Osteocyte (in vitro differentiated cells): ENCODE results near the gene PIGP. TPM values are rescaled to one million over a fixed set of nuclear protein-coding genes. Genes with fewer than 3 reads are reported as not detected.
A peak's percentile ranks its signal among the peaks of the same experiment; 100 is the strongest.

Source experiments
- DNase-seq: peaks from one replicate; pipeline ENCODE4 v3.0.0; 2021; ENCODE audit warnings: mixed read lengths; ENCODE audit not compliant: unreplicated experiment; ENCODE audit errors: extremely low spot score
- H3K27ac Mint-ChIP-seq: one replicate; pipeline ENCODE4 v1.8.0; 2021; ENCODE audit warnings: mild to moderate bottlenecking, mixed read lengths; ENCODE audit not compliant: unreplicated experiment
- H3K27me3 Mint-ChIP-seq: one replicate; pipeline ENCODE4 v1.8.0; 2021; ENCODE audit warnings: mixed read lengths; ENCODE audit not compliant: unreplicated experiment
- H3K36me3 Mint-ChIP-seq: one replicate; pipeline ENCODE4 v1.8.0; 2021; ENCODE audit warnings: mixed read lengths; ENCODE audit not compliant: unreplicated experiment
- H3K4me1 Mint-ChIP-seq: one replicate; pipeline ENCODE4 v1.8.0; 2021; ENCODE audit warnings: mixed read lengths; ENCODE audit not compliant: unreplicated experiment
- H3K4me3 Mint-ChIP-seq: one replicate; pipeline ENCODE4 v1.8.0; 2021; ENCODE audit warnings: mild to moderate bottlenecking, moderate library complexity, mixed read lengths; ENCODE audit not compliant: unreplicated experiment
- H3K9me3 Mint-ChIP-seq: one replicate; pipeline ENCODE4 v1.8.0; 2021; ENCODE audit warnings: mixed read lengths; ENCODE audit not compliant: unreplicated experiment
- total RNA-seq: library from RNA; stranded (reverse); gene quantifications from 2 replicates; pipeline ENCODE4 v1.2.1, GENCODE V29; 2021
- TF ChIP-seq, protein P1 (sequence below): fragments of 200-600 bp; sonication (generic); IDR thresholded peaks from 2 replicates; pipeline ENCODE4 v1.5.0; 2021; ENCODE audit warnings: antibody characterized with exemption, mild to moderate bottlenecking, moderate library complexity

The PIGP gene
- total RNA-seq, 1 donor from 2014 or later: 19.7 TPM

DNA sequence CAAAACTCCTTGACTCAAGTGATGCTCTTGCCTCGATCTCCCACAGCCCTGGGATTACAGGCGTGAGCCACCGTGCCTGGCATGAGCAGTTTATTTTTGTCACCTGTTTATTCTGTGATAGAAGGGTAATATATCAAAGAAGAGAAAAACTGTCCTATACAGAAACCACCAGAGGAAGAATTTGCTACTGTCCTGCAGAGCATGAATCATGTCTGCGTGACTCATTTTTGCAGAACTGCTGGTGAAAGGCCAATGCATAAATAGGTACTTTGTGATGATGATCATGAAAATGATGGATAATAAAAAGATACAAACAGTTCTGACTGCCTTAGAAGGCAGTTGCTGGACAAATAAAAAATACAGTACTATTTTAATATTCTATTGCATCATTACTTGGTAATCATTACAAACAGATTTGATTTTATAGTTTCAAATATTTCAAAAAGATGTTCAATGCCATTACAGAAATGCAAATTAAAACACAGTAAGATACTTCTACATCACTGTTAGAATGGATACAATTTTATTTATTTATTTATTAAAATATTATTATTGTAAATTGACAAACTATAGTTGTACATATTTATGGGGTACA is 39.9 kb downstream of the PIGP start:
- H3K4me1 Mint-ChIP-seq: peaks cover 5% of the 10 kb centered on the region
- no peak overlapping the region for H3K27ac Mint-ChIP-seq
- H3K4me3 Mint-ChIP-seq: no peak overlapping the region
- no peak for DNase-seq
- H3K27me3 Mint-ChIP-seq: peaks cover 2% of the 10 kb centered on the region
- peaks cover 4% of the 10 kb centered on the region for H3K9me3 Mint-ChIP-seq
- TF ChIP-seq, protein P1, sequence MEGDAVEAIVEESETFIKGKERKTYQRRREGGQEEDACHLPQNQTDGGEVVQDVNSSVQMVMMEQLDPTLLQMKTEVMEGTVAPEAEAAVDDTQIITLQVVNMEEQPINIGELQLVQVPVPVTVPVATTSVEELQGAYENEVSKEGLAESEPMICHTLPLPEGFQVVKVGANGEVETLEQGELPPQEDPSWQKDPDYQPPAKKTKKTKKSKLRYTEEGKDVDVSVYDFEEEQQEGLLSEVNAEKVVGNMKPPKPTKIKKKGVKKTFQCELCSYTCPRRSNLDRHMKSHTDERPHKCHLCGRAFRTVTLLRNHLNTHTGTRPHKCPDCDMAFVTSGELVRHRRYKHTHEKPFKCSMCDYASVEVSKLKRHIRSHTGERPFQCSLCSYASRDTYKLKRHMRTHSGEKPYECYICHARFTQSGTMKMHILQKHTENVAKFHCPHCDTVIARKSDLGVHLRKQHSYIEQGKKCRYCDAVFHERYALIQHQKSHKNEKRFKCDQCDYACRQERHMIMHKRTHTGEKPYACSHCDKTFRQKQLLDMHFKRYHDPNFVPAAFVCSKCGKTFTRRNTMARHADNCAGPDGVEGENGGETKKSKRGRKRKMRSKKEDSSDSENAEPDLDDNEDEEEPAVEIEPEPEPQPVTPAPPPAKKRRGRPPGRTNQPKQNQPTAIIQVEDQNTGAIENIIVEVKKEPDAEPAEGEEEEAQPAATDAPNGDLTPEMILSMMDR: no peak
- H3K36me3 Mint-ChIP-seq: no peaks in the 10 kb centered on the region

DNA sequence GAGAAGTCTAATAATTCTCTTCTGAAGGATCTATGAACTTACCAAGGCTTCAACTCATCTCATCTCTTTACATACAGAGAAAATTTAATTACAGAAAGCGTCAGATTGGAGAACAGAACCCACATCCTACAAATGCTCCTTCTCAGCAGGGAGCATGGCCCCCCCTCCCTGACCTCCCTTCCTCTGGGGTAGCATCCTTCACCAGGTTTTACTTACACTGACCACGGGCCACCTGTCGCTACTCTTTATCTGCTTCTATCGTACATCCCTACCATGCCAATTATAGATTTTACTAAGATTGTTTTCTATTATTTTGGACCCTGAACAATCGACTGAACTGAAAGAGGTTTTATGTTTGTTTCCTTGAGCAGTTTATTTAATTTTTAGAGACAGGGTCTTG is 40.6 kb downstream of the PIGP start:
- no peak for DNase-seq
- no peak overlapping the region for H3K27ac Mint-ChIP-seq
- H3K9me3 Mint-ChIP-seq: peaks cover 4% of the 10 kb centered on the region
- H3K36me3 Mint-ChIP-seq: no peaks in the 10 kb centered on the region
- H3K4me1 Mint-ChIP-seq: peaks cover 5% of the 10 kb centered on the region
- H3K4me3 Mint-ChIP-seq: no peak overlapping the region
- H3K27me3 Mint-ChIP-seq: no peaks in the 10 kb centered on the region
- TF ChIP-seq, protein P1: no peak

DNA sequence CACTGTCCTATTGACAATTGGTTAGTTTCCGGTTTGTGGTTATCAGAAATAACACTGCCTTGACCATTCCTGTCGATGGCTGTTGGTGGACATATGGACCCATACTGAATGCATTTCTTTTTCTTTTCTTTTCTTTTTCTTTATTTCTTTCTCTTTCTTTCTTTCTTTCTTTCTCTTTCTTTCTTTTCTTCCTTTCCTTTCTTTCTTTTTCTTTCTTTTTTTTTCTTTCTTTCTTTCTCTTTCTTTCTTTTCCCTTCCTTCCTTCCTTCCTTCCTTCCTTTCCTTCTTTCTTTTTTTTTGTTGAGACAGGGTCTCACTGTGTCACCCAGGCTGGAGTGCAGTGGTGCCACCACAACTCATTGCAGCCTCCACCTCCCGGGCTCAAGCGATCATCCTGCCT is 42.0 kb downstream of the PIGP start:
- no peak for DNase-seq
- TF ChIP-seq, protein P1: no peak
- H3K4me1 Mint-ChIP-seq: peaks cover 3% of the 10 kb centered on the region

DNA sequence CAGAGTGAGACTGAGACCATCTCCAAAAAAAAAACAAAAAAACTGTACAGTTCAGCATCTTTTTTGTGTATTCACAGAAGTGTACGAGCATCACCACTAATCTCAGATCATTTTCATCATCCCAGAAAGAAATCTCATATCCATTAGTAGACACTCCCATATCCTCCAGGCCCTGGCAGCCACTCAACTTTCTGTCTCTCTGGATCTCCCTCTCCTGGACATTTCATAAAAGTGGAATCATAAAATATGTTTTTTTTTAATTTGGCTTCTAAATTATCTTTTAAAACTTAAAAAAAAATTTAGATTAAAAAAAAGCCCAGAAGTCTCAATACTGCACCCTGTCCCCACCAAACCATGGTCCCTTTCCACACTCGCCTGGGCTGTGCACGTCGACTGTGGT is 44.3 kb downstream of the PIGP start:
- peak; percentile 51 for DNase-seq
- Mint-ChIP-seq H3K36me3 (no peaks in the 10 kb centered on the region), H3K27me3 (peaks cover 4% of the 10 kb centered on the region), H3K4me3 (no peak overlapping the region), H3K27ac (no peak overlapping the region), H3K4me1 (peaks cover 3% of the 10 kb centered on the region), H3K9me3 (no peaks in the 10 kb centered on the region)
- TF ChIP-seq, protein P1: peak; percentile 26

More for the DNA sequence above, 42.0 kb downstream of the PIGP start:
- H3K36me3 Mint-ChIP-seq: no peaks in the 10 kb centered on the region
- no peaks in the 10 kb centered on the region for H3K9me3 Mint-ChIP-seq
- H3K4me3 Mint-ChIP-seq: no peak overlapping the region
- peaks cover 4% of the 10 kb centered on the region for H3K27me3 Mint-ChIP-seq
- no peak overlapping the region for H3K27ac Mint-ChIP-seq

DNA sequence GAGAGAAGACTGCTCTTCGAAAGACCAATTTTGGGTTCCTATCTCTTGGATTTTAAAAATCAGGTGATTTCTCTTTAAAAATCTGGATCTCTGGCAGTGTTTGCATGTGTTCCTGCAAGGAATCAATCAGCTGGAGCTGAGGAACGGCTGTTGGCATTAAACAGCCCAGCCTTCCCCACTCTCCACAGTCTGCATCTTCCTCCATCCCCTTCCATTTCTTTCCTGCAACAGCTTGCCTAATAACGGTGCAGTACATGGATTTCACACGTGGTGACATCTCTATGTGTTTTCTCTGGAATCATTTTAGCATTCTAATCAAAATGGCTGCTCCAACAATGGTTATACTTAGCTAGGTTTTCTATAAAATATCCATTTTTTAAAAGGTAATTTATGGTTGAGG is 46.4 kb downstream of the PIGP start:
- TF ChIP-seq, protein P1: no peak
- Mint-ChIP-seq H3K4me3 (no peak overlapping the region), H3K27ac (no peak overlapping the region), H3K27me3 (peaks cover 4% of the 10 kb centered on the region), H3K9me3 (no peaks in the 10 kb centered on the region), H3K4me1 (no peaks in the 10 kb centered on the region), H3K36me3 (no peaks in the 10 kb centered on the region)
- DNase-seq: no peak
